SK-N-MC (cell line): ENCODE data around the gene PHACTR3.

Experiments
- EZH2 ChIP-seq: fragments of 200-600 bp; sonication (generic); IDR thresholded peaks from one replicate; pipeline ENCODE4 v1.6.1; 2017; ENCODE audit warnings: antibody characterized with exemption
- FOXP2 ChIP-seq: optimal IDR thresholded peaks from 2 replicates; pipeline ENCODE3; 2011; ENCODE audit warnings: mild to moderate bottlenecking, moderate library complexity; ENCODE audit not compliant: insufficient read depth; ENCODE audit errors: extremely low read length, control extremely low read depth
- POLR2AphosphoS5 ChIP-seq: IDR thresholded peaks from 2 replicates; pipeline ENCODE4 v1.6.1; 2012; ENCODE audit warnings: mild to moderate bottlenecking, low read depth, low read length, borderline replicate concordance

DNA sequence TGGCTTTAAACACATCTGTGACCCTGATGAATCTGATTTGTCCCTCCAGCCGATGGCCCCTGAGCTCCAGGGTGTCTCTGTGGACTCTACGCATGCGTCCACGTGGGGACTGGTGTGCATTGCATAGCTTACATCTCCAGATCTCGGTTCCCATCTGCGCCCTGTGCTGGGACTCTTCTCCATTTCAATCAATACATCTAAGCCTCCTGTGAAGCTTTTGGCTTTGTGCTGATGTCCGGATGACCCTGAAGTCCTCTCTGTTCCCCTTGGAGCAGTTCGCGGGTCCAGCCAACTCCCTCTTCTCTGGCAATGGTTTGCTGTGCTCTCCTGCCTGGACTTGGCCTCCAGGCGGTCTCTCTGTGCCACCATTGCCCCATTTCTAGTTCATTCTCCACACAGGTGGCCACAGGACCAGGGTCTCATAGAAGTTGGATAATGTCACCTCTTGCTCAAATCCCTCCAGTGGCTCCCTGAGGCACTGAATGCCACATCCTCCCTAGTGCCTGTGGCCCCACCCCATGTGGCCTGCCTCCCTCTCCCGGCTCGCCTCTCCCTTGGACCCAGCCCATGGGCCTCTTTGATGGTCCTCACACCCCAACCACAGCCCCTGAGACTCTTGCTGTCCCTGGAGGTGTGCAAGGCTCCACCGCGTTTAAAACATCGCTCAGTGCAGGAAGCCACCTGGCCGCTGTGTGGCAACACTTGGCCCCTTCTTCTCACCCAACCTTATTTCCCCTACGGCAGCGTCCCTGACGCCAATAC is 173.7 kb downstream of the PHACTR3 start:
- no peak for TF ChIP-seq FOXP2
- TF ChIP-seq POLR2AphosphoS5, result no peak
- TF ChIP-seq EZH2, result no peak
